Fibroblast of lung (primary cell): ENCODE data around the gene RPUSD2.

Experiments
- CTCF ChIP-seq, 2 donors: IDR thresholded peaks in 1 of 2; conservative IDR thresholded peaks in 1 of 2; 1 replicate in 1 of 2; 2 replicates in 1 of 2; pipeline ENCODE4 v1.5.1; 2011 to 2012; ENCODE audit warnings: low read length in 2 of 2, control low read depth in 1 of 2, inconsistent platforms in 1 of 2, low read depth in 1 of 2, mild to moderate bottlenecking in 1 of 2
- EZH2 ChIP-seq: IDR thresholded peaks from 2 replicates; pipeline ENCODE4 v1.5.1; 2012; ENCODE audit warnings: low read length, control low read depth, mild to moderate bottlenecking; ENCODE audit errors: missing control alignments

- no peak for TF ChIP-seq CTCF (conservative IDR thresholded peaks at IDR 0.05 in 1 of 2, IDR thresholded peaks at IDR 0.05 in 1 of 2; ENCODE audit: low read depth in 1 of 2, low read length in 2 of 2)
- TF ChIP-seq EZH2 = no peak
Measured at GRCh38 chr15:40564591-40565332, 4.3 kb upstream of the RPUSD2 start, which contains the start of gene CCDC32.
